Stimulated activated naive CD8-positive, alpha-beta T cell treated with anti-CD3 and anti-CD28 coated beads, Interleukin-15, amount 100 ng/mL, for 72 hours (primary cell): ENCODE data around the gene AEBP2.
"Not testable (repeated sequence)": the region's sequence is repeated elsewhere in the genome, so short reads cannot be mapped to it uniquely, and the experiment has no call there.

Experiments
- ATAC-seq: fragments of 150-1000 bp; cut with Tn5 transposase; 2 replicates; pipeline ENCODE4 v1.10.0; 2021; ENCODE audit warnings: mild to moderate bottlenecking, moderate library complexity
- DNase-seq, 2 donors: peaks; one replicate each; pipeline ENCODE4 v3.0.0; 2021 to 2022
- H3K27ac Mint-ChIP-seq, 2 donors: one replicate each; pipeline ENCODE4 v1.8.0; 2022; ENCODE audit warnings: mild to moderate bottlenecking in 2 of 2, mixed read lengths in 2 of 2, moderate library complexity in 2 of 2
- H3K27me3 Mint-ChIP-seq: one replicate; pipeline ENCODE4 v1.8.0; 2022; ENCODE audit warnings: mixed read lengths
- H3K4me1 Mint-ChIP-seq: one replicate; pipeline ENCODE4 v1.8.0; 2022; ENCODE audit warnings: mild to moderate bottlenecking, mixed read lengths
- H3K4me3 Mint-ChIP-seq, 2 donors: one replicate each; pipeline ENCODE4 v1.8.0; 2022; ENCODE audit warnings: mild to moderate bottlenecking in 2 of 2, mixed read lengths in 2 of 2, moderate library complexity in 1 of 2
- H3K9me3 Mint-ChIP-seq, 2 donors: one replicate each; pipeline ENCODE4 v1.8.0; 2022; ENCODE audit warnings: mixed read lengths in 2 of 2

Gene AEBP2

GRCh38 chr12:19411234-19412204 is 27.8 kb upstream of the AEBP2 start:
- Mint-ChIP-seq H3K27me3 (no peaks in the 10 kb centered on the region), H3K27ac (no peak overlapping the region), H3K4me3 (no peak overlapping the region), H3K4me1 (no peaks in the 10 kb centered on the region), H3K9me3 (no peaks in the 10 kb centered on the region)
- ATAC-seq (no peak), DNase-seq (no peak)

GRCh38 chr12:19412844-19413243 is 26.4 kb upstream of the AEBP2 start:
- no peaks in the 10 kb centered on the region for H3K27me3 Mint-ChIP-seq
- H3K4me3 Mint-ChIP-seq = no peak overlapping the region
- H3K27ac Mint-ChIP-seq = no peak overlapping the region
- ATAC-seq (no peak), DNase-seq (no peak)
- no peaks in the 10 kb centered on the region for H3K9me3 Mint-ChIP-seq
- peaks cover 5% of the 10 kb centered on the region for H3K4me1 Mint-ChIP-seq

GRCh38 chr12:19413582-19413981 is 25.7 kb upstream of the AEBP2 start:
- H3K9me3 Mint-ChIP-seq, ATAC-seq, H3K27ac Mint-ChIP-seq, H3K4me3 Mint-ChIP-seq, H3K27me3 Mint-ChIP-seq, H3K4me1 Mint-ChIP-seq, DNase-seq: not testable (repeated sequence)

GRCh38 chr12:19415563-19415962 is 23.7 kb upstream of the AEBP2 start:
- DNase-seq = no peak
- Mint-ChIP-seq H3K4me3 (no peak overlapping the region), H3K27ac (no peak overlapping the region), H3K9me3 (no peaks in the 10 kb centered on the region), H3K27me3 (no peaks in the 10 kb centered on the region), H3K4me1 (peaks cover 5% of the 10 kb centered on the region)
- ATAC-seq = no peak

- peaks cover 0 to 2% of the 10 kb centered on the region in 2 donors for H3K9me3 Mint-ChIP-seq
- H3K27me3 Mint-ChIP-seq = no peaks in the 10 kb centered on the region
- H3K4me1 Mint-ChIP-seq = peaks cover 19% of the 10 kb centered on the region
- H3K4me3 Mint-ChIP-seq = no peak overlapping the region
- no peak overlapping the region for H3K27ac Mint-ChIP-seq
- DNase-seq (no peak), ATAC-seq (no peak)
Measured at GRCh38 chr12:19419086-19419485, 20.2 kb upstream of the AEBP2 start.

GRCh38 chr12:19421503-19422282 is 17.6 kb upstream of the AEBP2 start:
- peaks cover 0 to 3% of the 10 kb centered on the region in 2 donors for H3K9me3 Mint-ChIP-seq
- peaks cover 19% of the 10 kb centered on the region for H3K4me1 Mint-ChIP-seq
- no peak overlapping the region for H3K4me3 Mint-ChIP-seq
- DNase-seq (no peak), ATAC-seq (no peak)
- H3K27ac Mint-ChIP-seq = peak overlapping the region; percentile 83 to 84
- no peaks in the 10 kb centered on the region for H3K27me3 Mint-ChIP-seq

- no peak for ATAC-seq
- no peak overlapping the region for H3K27ac Mint-ChIP-seq
- peaks cover 19% of the 10 kb centered on the region for H3K4me1 Mint-ChIP-seq
- no peaks in the 10 kb centered on the region for H3K27me3 Mint-ChIP-seq
- DNase-seq = no peak
- no peak overlapping the region for H3K4me3 Mint-ChIP-seq
- peaks cover 0 to 3% of the 10 kb centered on the region in 2 donors for H3K9me3 Mint-ChIP-seq
Measured at GRCh38 chr12:19423166-19423930, 15.9 kb upstream of the AEBP2 start.

GRCh38 chr12:19428246-19428645 is 11.0 kb upstream of the AEBP2 start:
- ATAC-seq (no peak), DNase-seq (no peak)
- H3K4me3 Mint-ChIP-seq = no peak overlapping the region
- H3K27ac Mint-ChIP-seq = no peak overlapping the region
- H3K4me1 Mint-ChIP-seq = peaks cover 25% of the 10 kb centered on the region
- no peaks in the 10 kb centered on the region for H3K27me3 Mint-ChIP-seq
- peaks cover 0 to 3% of the 10 kb centered on the region in 2 donors for H3K9me3 Mint-ChIP-seq

GRCh38 chr12:19429491-19429890 is 9.8 kb upstream of the AEBP2 start:
- H3K4me3 Mint-ChIP-seq, H3K27ac Mint-ChIP-seq, ATAC-seq, DNase-seq, H3K9me3 Mint-ChIP-seq, H3K27me3 Mint-ChIP-seq: not testable (repeated sequence)
- peaks cover 30% of the 10 kb centered on the region for H3K4me1 Mint-ChIP-seq

- H3K27ac Mint-ChIP-seq = peak overlapping the region in 1 of 2 donors; percentile 100
- no peak for ATAC-seq
Measured at GRCh38 chr12:19430988-19431387, 8.3 kb upstream of the AEBP2 start.

GRCh38 chr12:19431407-19432308 is 7.6 kb upstream of the AEBP2 start:
- Mint-ChIP-seq H3K27me3 (no peaks in the 10 kb centered on the region), H3K9me3 (no peaks in the 10 kb centered on the region), H3K27ac (peak overlapping the region; percentile 98 to 100), H3K4me1 (peaks cover 52% of the 10 kb centered on the region), H3K4me3 (peak overlapping the region; percentile 11 to 70)
- DNase-seq (peak; percentile 61 to 80), ATAC-seq (peak; percentile 94)

More at GRCh38 chr12:19430988-19431387, 8.3 kb upstream of the AEBP2 start:
- Mint-ChIP-seq H3K4me3 (no peak overlapping the region), H3K27me3 (no peaks in the 10 kb centered on the region), H3K9me3 (no peaks in the 10 kb centered on the region), H3K4me1 (peaks cover 45% of the 10 kb centered on the region)
- DNase-seq = no peak

GRCh38 chr12:19432309-19433170 is 6.8 kb upstream of the AEBP2 start:
- Mint-ChIP-seq H3K27ac (peak overlapping the region; percentile 98 to 100), H3K4me3 (peak overlapping the region; percentile 17 to 70)

GRCh38 chr12:19434538-19434937 is 4.8 kb upstream of the AEBP2 start:
- H3K4me3 Mint-ChIP-seq = peak overlapping the region in 1 of 2 donors; percentile 1
- peaks cover 64% of the 10 kb centered on the region for H3K4me1 Mint-ChIP-seq
- ATAC-seq (no peak), DNase-seq (no peak)
- peak overlapping the region; percentile 15 to 67 for H3K27ac Mint-ChIP-seq
- no peaks in the 10 kb centered on the region for H3K9me3 Mint-ChIP-seq
- no peaks in the 10 kb centered on the region for H3K27me3 Mint-ChIP-seq

More at GRCh38 chr12:19432309-19433170, 6.8 kb upstream of the AEBP2 start:
- H3K9me3 Mint-ChIP-seq = no peaks in the 10 kb centered on the region
- ATAC-seq (peak; percentile 9), DNase-seq (no peak)
- no peaks in the 10 kb centered on the region for H3K27me3 Mint-ChIP-seq
- peaks cover 57% of the 10 kb centered on the region for H3K4me1 Mint-ChIP-seq
